Measurements from ENCODE around the gene KCNIP4.

KCNIP4 gene

GRCh38 chr4:21457086-21457840, 491.3 kb downstream of the KCNIP4 start:
- TF ChIP-seq CTCF (conservative IDR thresholded peaks at IDR 0.05; ENCODE audit: low read depth, low read length): no peak
- H3K4me3 ChIP-seq (ENCODE audit: low read depth, low read length): no peak overlapping the region
- DNase-seq (ENCODE audit: low read depth): no peak

GRCh38 chr4:21454831-21455230, 493.7 kb downstream of the KCNIP4 start:
- DNase-seq (ENCODE audit: low read depth): no peak
- TF ChIP-seq CTCF (conservative IDR thresholded peaks at IDR 0.05; ENCODE audit: low read depth, low read length): no peak
- no peak overlapping the region for H3K4me3 ChIP-seq (ENCODE audit: low read depth, low read length)

GRCh38 chr4:21454201-21454600, 494.4 kb downstream of the KCNIP4 start:
- TF ChIP-seq CTCF (conservative IDR thresholded peaks at IDR 0.05; ENCODE audit: low read depth, low read length): no peak
- no peak for DNase-seq (ENCODE audit: low read depth)
- H3K4me3 ChIP-seq (ENCODE audit: low read depth, low read length): no peak overlapping the region

- H3K4me3 ChIP-seq (ENCODE audit: low read depth, low read length): no peak overlapping the region
- no peak for TF ChIP-seq CTCF (conservative IDR thresholded peaks at IDR 0.05; ENCODE audit: low read depth, low read length)
- DNase-seq (ENCODE audit: low read depth): peak; percentile 21
Observed at GRCh38 chr4:21452931-21453330, 495.6 kb downstream of the KCNIP4 start.

- peak; percentile 89 for DNase-seq (ENCODE audit: low read depth)
- no peak overlapping the region for H3K4me3 ChIP-seq (ENCODE audit: low read depth, low read length)
- TF ChIP-seq CTCF (conservative IDR thresholded peaks at IDR 0.05; ENCODE audit: low read depth, low read length): no peak
Observed at GRCh38 chr4:21451032-21451431, 497.5 kb downstream of the KCNIP4 start.

GRCh38 chr4:21450331-21450730, 498.2 kb downstream of the KCNIP4 start:
- no peak overlapping the region for H3K4me3 ChIP-seq (ENCODE audit: low read depth, low read length)
- no peak for TF ChIP-seq CTCF (conservative IDR thresholded peaks at IDR 0.05; ENCODE audit: low read depth, low read length)
- DNase-seq (ENCODE audit: low read depth): no peak

Data from choroid plexus epithelial cell (primary cell).